ENCODE data around the gene OVCH2.

The OVCH2 gene

DNA sequence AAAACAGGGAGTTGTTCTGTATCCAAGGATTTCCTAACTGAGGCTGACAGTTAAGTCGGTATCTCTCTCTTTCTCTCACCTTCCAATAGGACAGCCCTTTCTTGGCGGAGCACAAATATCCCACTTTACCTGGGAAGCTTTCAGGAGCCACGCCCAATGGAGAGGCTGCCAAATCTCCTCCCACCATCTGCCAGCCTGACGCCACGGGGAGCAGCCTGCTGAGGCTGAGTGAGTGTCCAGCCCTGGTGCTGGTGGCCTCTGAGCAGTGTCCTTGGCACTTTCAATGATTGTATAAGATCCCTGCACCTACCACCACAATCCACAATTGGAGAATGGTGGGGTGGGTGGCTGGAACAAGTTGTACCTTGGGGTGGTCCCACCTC is 66.6 kb downstream of the OVCH2 start:
- no peak for DNase-seq (ENCODE audit: low read depth)

Measured in stimulated activated CD8-positive, alpha-beta memory T cell treated with anti-CD3 and anti-CD28 coated beads, Interleukin-15, amount 100 ng/mL, for 24 hours (primary cell).